HG03196 (cell line): ENCODE measurements around the gene URAD.

ENCODE experiments used
- ATAC-seq: cut with Tn5 transposase; IDR thresholded peaks from one replicate; pipeline ENCODE4 v1.9.1; 2021; ENCODE audit not compliant: unreplicated experiment

Gene URAD

GRCh38 chr13:27960362-27961226 is 27.9 kb downstream of the URAD start:
- ATAC-seq, result no peak

GRCh38 chr13:27959976-27960361 is 28.5 kb downstream of the URAD start:
- ATAC-seq, result no peak

- ATAC-seq, result no peak
These were observed 31.8 kb downstream of the URAD start for GRCh38 chr13:27956576-27957300.

- no peak for ATAC-seq
These were observed 33.4 kb downstream of the URAD start for GRCh38 chr13:27955014-27955591.

- ATAC-seq, result peak; percentile 24
These were observed 34.1 kb downstream of the URAD start for GRCh38 chr13:27954406-27954851.

GRCh38 chr13:27953676-27954405 is 34.7 kb downstream of the URAD start:
- peak; percentile 83 for ATAC-seq

- no peak for ATAC-seq
These were observed 35.4 kb downstream of the URAD start for GRCh38 chr13:27952876-27953675.

- ATAC-seq, result no peak
These were observed 45.5 kb downstream of the URAD start for GRCh38 chr13:27942972-27943371.

- ATAC-seq, result no peak
These were observed 54.7 kb downstream of the URAD start for GRCh38 chr13:27933580-27934328.

GRCh38 chr13:27933118-27933517 is 55.4 kb downstream of the URAD start:
- ATAC-seq, result no peak

- no peak for ATAC-seq
These were observed 58.6 kb downstream of the URAD start for GRCh38 chr13:27929868-27930267.

- no peak for ATAC-seq
These were observed 59.4 kb downstream of the URAD start for GRCh38 chr13:27928805-27929753.

- ATAC-seq, result no peak
These were observed 60.1 kb downstream of the URAD start for GRCh38 chr13:27928353-27928804.
